Astrocyte of the spinal cord (primary cell): ENCODE results near the gene PTPN3.

ENCODE experiments used
- DNase-seq: peaks from one replicate; pipeline ENCODE4 v3.0.0; 2011; ENCODE audit warnings: low read depth, low spot score
- H3K4me3 ChIP-seq: 2 replicates; pipeline ENCODE4 v1.5.1; 2011; ENCODE audit warnings: low read depth, mild to moderate bottlenecking, low read length, moderate library complexity
- CTCF ChIP-seq: IDR thresholded peaks from 2 replicates; pipeline ENCODE4 v1.5.1; 2012; ENCODE audit warnings: low read depth, mild to moderate bottlenecking, low read length, inconsistent platforms
- in situ Hi-C: cut with HindIII; loops from 2 replicates; pipeline ENCODE4 v1.10.0; 2017; ENCODE audit warnings: low sequenced_read_pairs

Gene PTPN3

DNA sequence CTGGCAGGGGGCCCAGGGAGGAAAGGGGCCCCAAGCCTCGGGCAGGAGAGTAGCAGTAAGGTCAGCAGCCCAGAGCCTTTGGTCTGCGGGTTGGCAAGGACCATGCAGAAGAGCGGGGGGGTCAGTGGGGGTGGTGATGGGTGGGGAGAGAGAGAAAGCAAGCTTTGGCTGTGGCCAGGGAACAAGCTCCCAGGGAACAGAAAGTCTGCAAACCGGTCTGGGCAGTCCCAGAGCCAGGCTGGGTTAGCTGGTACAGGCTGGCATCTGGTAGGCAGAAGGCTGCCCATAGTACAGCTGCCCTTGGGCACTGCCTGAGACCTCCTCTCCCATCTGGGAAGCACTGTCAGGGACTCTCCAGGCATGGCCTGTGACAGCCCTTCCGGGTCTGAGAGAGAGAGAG is 166.8 kb downstream of the PTPN3 start:
- H3K4me3 ChIP-seq, result no peak overlapping the region
- TF ChIP-seq CTCF, result no peak
- in situ Hi-C loops, result no loop called here
- peak; percentile 62 for DNase-seq

DNA sequence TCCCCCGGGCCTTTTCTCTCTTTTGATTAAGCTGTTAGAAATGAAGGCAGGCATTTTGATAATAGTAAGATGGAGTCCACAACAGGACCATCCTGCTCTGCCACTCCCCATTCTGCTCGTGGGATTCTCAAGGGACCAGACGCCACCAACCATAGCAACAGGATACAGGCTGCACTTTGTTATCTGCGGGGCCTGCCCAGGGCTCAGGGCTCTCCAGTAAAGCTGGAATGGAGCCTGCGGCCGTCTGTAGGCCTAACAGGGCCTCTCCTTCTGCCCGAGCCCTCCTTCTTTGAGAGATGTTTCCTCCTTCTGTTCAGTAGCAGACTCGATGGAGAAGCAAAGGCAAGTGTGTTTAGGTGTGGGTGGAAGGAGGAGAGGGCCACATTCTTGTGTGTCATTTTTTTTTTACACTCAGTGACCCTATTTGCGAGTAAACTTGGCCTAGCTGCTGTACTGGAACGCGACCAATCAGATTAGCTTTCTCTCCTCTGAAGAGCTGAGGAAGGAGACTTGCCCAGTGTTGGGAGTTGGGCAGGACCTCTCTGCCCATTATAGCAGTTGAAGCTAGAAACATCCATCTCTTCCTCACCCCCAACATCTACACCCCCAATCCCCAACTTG is 168.4 kb downstream of the PTPN3 start:
- H3K4me3 ChIP-seq, result no peak overlapping the region
- in situ Hi-C loops, result no loop called here

DNA sequence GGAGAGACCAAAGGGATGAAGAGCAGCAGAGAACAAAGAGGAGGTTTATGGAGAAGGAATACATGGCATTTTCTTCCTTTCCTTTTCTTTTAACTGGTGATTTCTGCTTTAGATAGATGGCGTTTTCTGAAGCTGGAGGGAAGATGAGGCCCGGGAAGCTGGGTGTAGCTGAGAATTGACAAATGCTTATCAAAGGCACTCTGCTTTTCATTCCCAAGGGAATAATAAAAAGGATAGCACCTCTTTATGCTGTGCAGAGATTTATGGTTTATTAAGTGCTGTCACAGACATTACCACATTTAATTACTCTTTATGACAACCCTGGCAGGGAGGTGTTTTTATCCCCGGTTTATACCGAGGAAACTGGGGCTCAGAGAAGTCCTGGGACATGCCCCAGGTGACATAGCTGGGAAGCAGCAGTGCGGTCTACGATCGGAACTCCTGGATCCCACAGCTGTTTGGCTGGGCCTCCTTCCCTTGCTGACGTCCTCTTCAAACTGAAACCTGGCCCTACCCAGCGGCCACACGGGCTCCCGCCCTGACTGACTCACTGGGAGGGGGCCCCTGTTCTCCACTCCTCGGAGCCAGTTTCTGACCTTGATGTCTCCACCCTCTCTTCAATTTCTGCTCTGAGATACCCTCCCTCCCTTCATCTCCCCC is 169.0 kb downstream of the PTPN3 start:
- in situ Hi-C loops, result no loop called here
- no peak overlapping the region for H3K4me3 ChIP-seq
- DNase-seq, result peak; percentile 64
- no peak for TF ChIP-seq CTCF

More for the DNA sequence above, 168.4 kb downstream of the PTPN3 start:
- peak; percentile 5 for DNase-seq
- no peak for TF ChIP-seq CTCF
